Stimulated activated CD8-positive, alpha-beta memory T cell treated with anti-CD3 and anti-CD28 coated beads, Interleukin-12 subunit alpha, Interleukin-12 subunit beta, amount 100 ng/mL, for 4 hours (primary cell): ENCODE results near the gene CLK4.

ENCODE experiments used
- DNase-seq: peaks from one replicate; pipeline ENCODE4 v3.0.0-alpha.2; 2020; ENCODE audit warnings: low read depth

The CLK4 gene

GRCh38 chr5:178637356-178638074 lies 10.7 kb upstream of the CLK4 start:
- no peak for DNase-seq

- no peak for DNase-seq
These were observed 5.4 kb upstream of the CLK4 start for GRCh38 chr5:178632285-178632684.

GRCh38 chr5:178630951-178631350 lies 4.1 kb upstream of the CLK4 start:
- no peak for DNase-seq

GRCh38 chr5:178630475-178630930 lies 3.7 kb upstream of the CLK4 start:
- DNase-seq: no peak

GRCh38 chr5:178627259-178627598 lies 379 bp upstream of the CLK4 start:
- DNase-seq: no peak

- no peak for DNase-seq
These were observed 969 bp downstream of the CLK4 start for GRCh38 chr5:178625679-178626483.

- DNase-seq: no peak
These were observed 2.0 kb downstream of the CLK4 start for GRCh38 chr5:178624631-178625546.

- no peak for DNase-seq
These were observed 4.1 kb downstream of the CLK4 start for GRCh38 chr5:178622679-178623247.

- no peak for DNase-seq
These were observed 7.5 kb downstream of the CLK4 start for GRCh38 chr5:178619390-178619789.

- no peak for DNase-seq
These were observed 14.6 kb downstream of the CLK4 start for GRCh38 chr5:178612299-178612698.

GRCh38 chr5:178606269-178606668 lies 20.6 kb downstream of the CLK4 start:
- DNase-seq: no peak

GRCh38 chr5:178605788-178606187 lies 21.1 kb downstream of the CLK4 start:
- no peak for DNase-seq

- no peak for DNase-seq
These were observed 24.1 kb downstream of the CLK4 start for GRCh38 chr5:178602752-178603151.

GRCh38 chr5:178595750-178596149 lies 31.1 kb downstream of the CLK4 start:
- DNase-seq: no peak

GRCh38 chr5:178595150-178595549 lies 31.7 kb downstream of the CLK4 start:
- no peak for DNase-seq

- DNase-seq: no peak
These were observed 35.9 kb downstream of the CLK4 start for GRCh38 chr5:178590924-178591423.

GRCh38 chr5:178590141-178590923 lies 36.5 kb downstream of the CLK4 start, which contains the start of gene COL23A1:
COL23A1 (minus strand) TSS chr5:178590393.
- peak; percentile 20 for DNase-seq

GRCh38 chr5:178589180-178590140 lies 37.4 kb downstream of the CLK4 start:
- no peak for DNase-seq

- no peak for DNase-seq
These were observed 38.1 kb downstream of the CLK4 start for GRCh38 chr5:178588769-178589168.
